Thyroid gland (tissue), 4 donors: Measurements from ENCODE around the gene KLHDC4.
"Not testable (repeated sequence)": the region's sequence is repeated elsewhere in the genome, so short reads cannot be mapped to it uniquely, and the experiment has no call there.

Source experiments
- CTCF ChIP-seq, 6 experiments: fragments of 200-600 bp in 3 of 6; fragments of 450-650 bp in 3 of 6; sonication (generic) in 3 of 6; IDR thresholded peaks; one replicate each; pipeline ENCODE4 v1.5.1; 2016 to 2019; ENCODE audit warnings: antibody characterized with exemption in 6 of 6, mild to moderate bottlenecking in 2 of 6, inconsistent platforms in 1 of 6, moderate library complexity in 1 of 6
- POLR2A ChIP-seq, 2 donors: fragments of 450-650 bp; IDR thresholded peaks; one replicate each; pipeline ENCODE4 v1.6.1; 2017; ENCODE audit warnings: antibody characterized with exemption in 2 of 2, mild to moderate bottlenecking in 2 of 2, moderate library complexity in 1 of 2

GRCh38 chr16:87718831-87719230 lies 47.0 kb downstream of the KLHDC4 start:
- not testable (repeated sequence) for TF ChIP-seq CTCF, POLR2A (IDR thresholded peaks at IDR 0.05)
